SK-N-SH treated with all-trans-retinoic acid at 6 μM for 48 hours (cell line): ENCODE results near the gene ITFG2.

Source experiments
- ARNTL ChIP-seq: fragments of 450-650 bp; formaldehyde crosslinking; IDR thresholded peaks from 2 replicates; pipeline ENCODE4 v1.5.0; 2020; ENCODE audit warnings: low read depth, mild to moderate bottlenecking, moderate library complexity, borderline replicate concordance
- BACH2 ChIP-seq: fragments of 250-450 bp; sonication (Bioruptor Pico); IDR thresholded peaks from 2 replicates; pipeline ENCODE4 v1.9.0; 2021; ENCODE audit warnings: mild to moderate bottlenecking, borderline replicate concordance
- CREB5 ChIP-seq: fragments of 250-450 bp; sonication (Bioruptor Pico); IDR thresholded peaks from 2 replicates; pipeline ENCODE4 v1.5.1; 2020; ENCODE audit warnings: low read depth, mild to moderate bottlenecking, moderate library complexity
- CSRNP3 ChIP-seq: fragments of 250-450 bp; sonication (Bioruptor Pico); IDR thresholded peaks from 2 replicates; pipeline ENCODE4 v1.5.1; 2021; ENCODE audit warnings: mild to moderate bottlenecking, moderate library complexity
- OSR1 ChIP-seq: fragments of 250-450 bp; sonication (Bioruptor Pico); IDR thresholded peaks from 2 replicates; pipeline ENCODE4 v1.8.0; 2022; ENCODE audit warnings: moderate library complexity, mild to moderate bottlenecking, inconsistent platforms
- PATZ1 ChIP-seq: fragments of 250-450 bp; sonication (Bioruptor Pico); IDR thresholded peaks from 2 replicates; pipeline ENCODE4 v1.8.0; 2020; ENCODE audit warnings: mild to moderate bottlenecking, moderate library complexity, borderline replicate concordance
- TCF4 ChIP-seq: fragments of 250-450 bp; sonication (Bioruptor Pico); IDR thresholded peaks from 2 replicates; pipeline ENCODE4 v1.8.0; 2021; ENCODE audit warnings: mild to moderate bottlenecking, moderate library complexity, borderline replicate concordance
- ZFP3 ChIP-seq: fragments of 250-450 bp; sonication (Bioruptor Pico); IDR thresholded peaks from 2 replicates; pipeline ENCODE4 v1.5.0; 2020; ENCODE audit warnings: mild to moderate bottlenecking, moderate library complexity
- ZFP30 ChIP-seq: fragments of 450-650 bp; formaldehyde crosslinking; IDR thresholded peaks from 2 replicates; pipeline ENCODE4 v1.5.0; 2022; ENCODE audit warnings: mild to moderate bottlenecking, moderate library complexity
- ZNF8 ChIP-seq: fragments of 450-650 bp; formaldehyde crosslinking; IDR thresholded peaks from 2 replicates; pipeline ENCODE4 v1.5.0; 2020; ENCODE audit warnings: mild to moderate bottlenecking, moderate library complexity

- no peak for TF ChIP-seq ARNTL (CRISPR knock-in tag)
- TF ChIP-seq ZFP3 (CRISPR knock-in tag): no peak
- TF ChIP-seq OSR1: no peak
- no peak for TF ChIP-seq BACH2 (CRISPR knock-in tag)
- TF ChIP-seq ZFP30 (CRISPR knock-in tag): no peak
- TF ChIP-seq CSRNP3 (CRISPR knock-in tag): no peak
- TF ChIP-seq ZNF8 (CRISPR knock-in tag): no peak
- no peak for TF ChIP-seq PATZ1 (CRISPR knock-in tag)
- no peak for TF ChIP-seq TCF4 (CRISPR knock-in tag)
- TF ChIP-seq CREB5: no peak
Observed at GRCh38 chr12:2826721-2827515, 14.4 kb downstream of the ITFG2 start.
